Heart left ventricle (tissue), 16 donors: Measurements from ENCODE around the gene PLA2G4A. TPM values are rescaled to one million over a fixed set of nuclear protein-coding genes. Genes with fewer than 3 reads are reported as not detected.

Experiments used
- ATAC-seq, 4 donors: fragments of 200-7000 bp; cut with Tn5 transposase; one replicate each; pipeline ENCODE4 v1.9.1; 2020 to 2022; ENCODE audit warnings: moderate library complexity in 4 of 4, mild to moderate bottlenecking in 3 of 4, moderate number of reproducible peaks in 1 of 4
- DNase-seq, 5 donors: peaks; one replicate each; pipeline ENCODE4 v3.0.0-alpha.2; 2020
- H3K27ac ChIP-seq, 12 donors: fragments of 200-600 bp; sonication (generic) in 4 of 12; one replicate each; pipeline versions ENCODE4 v1.5.0 to v1.8.0; 2016 to 2022; ENCODE audit warnings: mild to moderate bottlenecking in 2 of 12
- H3K27me3 ChIP-seq, 9 donors: fragments of 200-600 bp; sonication (generic) in 2 of 9; one replicate each; pipeline versions ENCODE4 v1.5.1 to v1.8.0; 2016 to 2022; ENCODE audit warnings: mild to moderate bottlenecking in 3 of 9
- H3K36me3 ChIP-seq, 9 donors: fragments of 200-600 bp; sonication (generic) in 2 of 9; one replicate each; pipeline versions ENCODE4 v1.5.0 to v1.8.0; 2018 to 2022; ENCODE audit warnings: mild to moderate bottlenecking in 2 of 9
- H3K4me1 ChIP-seq, 12 donors: fragments of 200-600 bp; sonication (generic) in 4 of 12; one replicate each; pipeline versions ENCODE4 v1.5.0 to v1.8.0; 2016 to 2022; ENCODE audit warnings: mild to moderate bottlenecking in 3 of 12
- H3K4me3 ChIP-seq, 12 donors: fragments of 200-600 bp; sonication (generic) in 4 of 12; one replicate each; pipeline versions ENCODE4 v1.5.0 to v1.8.0; 2017 to 2022; ENCODE audit warnings: mild to moderate bottlenecking in 9 of 12, moderate library complexity in 4 of 12
- H3K9me3 ChIP-seq, 12 donors: fragments of 200-600 bp; sonication (generic) in 4 of 12; one replicate each; pipeline versions ENCODE4 v1.5.0 to v1.8.0; 2016 to 2022; ENCODE audit warnings: mild to moderate bottlenecking in 1 of 12
- POLR2A ChIP-seq, 2 donors: fragments of 450-650 bp; IDR thresholded peaks; one replicate each; pipeline ENCODE4 v1.6.1; 2017; ENCODE audit warnings: antibody characterized with exemption in 2 of 2, mild to moderate bottlenecking in 2 of 2, moderate library complexity in 2 of 2
- WGBS, 4 donors: extraction: QIAGEN DNeasy Blood & Tissue Kit in 2 of 4; methylation state at CpG; one replicate each; pipeline versions ENCODE4 v1.1.5 to v1.1.7; 2013 to 2018; 5-methylcytosine and 5-hydroxymethylcytosine counted together
- intact Hi-C, 10 donors: fragments of 100-400 bp; cut with DNase I; formaldehyde crosslinking; loops; one replicate each; pipeline versions ENCODE4 v1.11.1 to v1.14.2; 2022
- polyA plus RNA-seq, 2 donors: library from polyadenylated mRNA; stranded (reverse); fragments of 200-250 nt; gene quantifications; one replicate each; pipeline ENCODE4 v1.2.3, GENCODE V29; 2013
- total RNA-seq, 9 donors: library from RNA; depleted of rRNA in 2 of 9; stranded (reverse); fragments of >200 nt in 2 of 9; fragmentation: NEBNext Ultra II Directional in 3 of 9; extraction: Animal tissue kit (Norgen Biotek cat#: 25700) in 3 of 9; gene quantifications; one replicate each; pipeline versions ENCODE4 v1.1.0 to v1.2.4, GENCODE V29; 2016 to 2023
- TF ChIP-seq, protein P1 (sequence below), 12 donors: fragments of 200-600 bp; sonication (generic) in 4 of 12; IDR thresholded peaks; one replicate each; pipeline versions ENCODE4 v1.5.0 to v1.8.0; 2018 to 2022; ENCODE audit warnings: antibody characterized with exemption in 12 of 12, mild to moderate bottlenecking in 5 of 12
- donor health status: ischemic (EF 13 %, LVEDD 7.1; RV severe dilation, severe dysfunction).
- donor health status: healthy with polysubstance abuse.
- donor health status: DM: no; HTN: yes; CAD: no.
- donor health status: DM: no; HTN: no; CAD: no.
- donor health status: ischemic (EF 25% LVEDD 6.9; RV normal size, moderate dysfunction).
- donor health status: ischemic (EF 25% LVEDD 5.7; RV mildly dilated, moderate dysfunction).
- donor health status: healthy.
- donor health status: DM: yes; HTN: yes; CAD: no.
- donor health status: ischemic (EF 35%, LVEDD 5.7; RV mildly dilated, moderate dysfunction).
- donor health status: nonischemic (EF 11% LVEDD 7.7; RV severe dilation, severe dysfunction).
- donor health status: DM: yes; HTN: yes; CAD: no.
- donor health status: PGD.
- donor health status: ischemic (EF 29% LVEDD 5.4; RV normal size, mild dysfunction).
- donor health status: nonischemic (EF 23%, LVEDD 6.1; RV moderate dilation, normal function).

Gene PLA2G4A
- total and polyA plus RNA-seq, 11 donors: 0.91 to 5.8 (median 1.8) TPM

DNA sequence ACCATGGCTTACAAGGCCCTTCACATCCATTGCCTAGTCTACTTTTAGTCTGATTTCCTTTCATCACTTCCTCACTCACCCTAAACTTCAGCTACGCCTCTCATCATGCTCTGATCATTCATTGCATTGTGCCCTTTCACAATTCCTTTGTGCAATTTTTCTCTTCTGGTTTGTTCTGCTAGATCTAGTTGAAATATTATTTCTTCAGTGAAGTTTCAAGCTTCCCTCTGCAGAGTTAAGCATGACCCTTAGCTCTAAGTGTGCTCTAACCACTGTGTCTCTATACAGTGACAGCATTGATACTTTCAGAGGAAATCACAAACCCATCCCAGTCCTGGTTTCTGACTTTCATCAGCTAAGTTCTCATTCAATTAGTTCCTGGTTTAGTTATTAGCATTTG lies 166.1 kb downstream of the PLA2G4A start:
- Histone ChIP-seq H3K27me3 (no peaks in the 10 kb centered on the region), H3K9me3 (no peaks in the 10 kb centered on the region), H3K4me3 (no peak overlapping the region), H3K27ac (no peak overlapping the region), H3K36me3 (no peaks in the 10 kb centered on the region), H3K4me1 (no peaks in the 10 kb centered on the region)
- TF ChIP-seq, protein P1, sequence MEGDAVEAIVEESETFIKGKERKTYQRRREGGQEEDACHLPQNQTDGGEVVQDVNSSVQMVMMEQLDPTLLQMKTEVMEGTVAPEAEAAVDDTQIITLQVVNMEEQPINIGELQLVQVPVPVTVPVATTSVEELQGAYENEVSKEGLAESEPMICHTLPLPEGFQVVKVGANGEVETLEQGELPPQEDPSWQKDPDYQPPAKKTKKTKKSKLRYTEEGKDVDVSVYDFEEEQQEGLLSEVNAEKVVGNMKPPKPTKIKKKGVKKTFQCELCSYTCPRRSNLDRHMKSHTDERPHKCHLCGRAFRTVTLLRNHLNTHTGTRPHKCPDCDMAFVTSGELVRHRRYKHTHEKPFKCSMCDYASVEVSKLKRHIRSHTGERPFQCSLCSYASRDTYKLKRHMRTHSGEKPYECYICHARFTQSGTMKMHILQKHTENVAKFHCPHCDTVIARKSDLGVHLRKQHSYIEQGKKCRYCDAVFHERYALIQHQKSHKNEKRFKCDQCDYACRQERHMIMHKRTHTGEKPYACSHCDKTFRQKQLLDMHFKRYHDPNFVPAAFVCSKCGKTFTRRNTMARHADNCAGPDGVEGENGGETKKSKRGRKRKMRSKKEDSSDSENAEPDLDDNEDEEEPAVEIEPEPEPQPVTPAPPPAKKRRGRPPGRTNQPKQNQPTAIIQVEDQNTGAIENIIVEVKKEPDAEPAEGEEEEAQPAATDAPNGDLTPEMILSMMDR (IDR thresholded peaks at IDR 0.05): no peak
- no peak for TF ChIP-seq POLR2A (IDR thresholded peaks at IDR 0.05)
- no peak for ATAC-seq
- whole genome bisulfite sequencing, 4 donors: 69 to 81% (median 78%) methylated on average over 1 of the region's 1 CpG
- DNase-seq: no peak
- intact Hi-C loops: no loop called here

DNA sequence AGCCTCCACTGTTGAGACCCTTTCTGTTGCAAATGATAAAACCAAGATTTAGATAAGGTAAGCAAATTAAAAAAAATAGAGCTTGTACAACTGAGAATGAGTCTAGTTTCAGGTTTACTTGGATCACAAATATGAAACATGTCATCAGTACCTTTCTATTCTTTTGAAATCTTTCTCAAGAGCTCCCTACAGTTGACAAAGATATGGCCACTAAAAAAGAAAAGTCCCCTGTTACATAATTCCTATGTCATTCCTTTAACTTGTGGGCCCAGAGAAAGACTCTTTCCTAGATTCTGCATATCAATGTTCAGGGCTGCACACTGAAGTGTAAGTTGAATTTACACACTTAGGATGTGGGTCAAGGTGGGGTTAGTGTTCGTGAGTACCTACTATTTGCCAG lies 168.1 kb downstream of the PLA2G4A start:
- no peak overlapping the region for H3K4me3 ChIP-seq
- DNase-seq: no peak
- H3K36me3 ChIP-seq: no peaks in the 10 kb centered on the region
- TF ChIP-seq, protein P1 (IDR thresholded peaks at IDR 0.05): no peak
- intact Hi-C loops: no loop called here
- H3K4me1 ChIP-seq: no peaks in the 10 kb centered on the region
- no peaks in the 10 kb centered on the region for H3K9me3 ChIP-seq
- H3K27me3 ChIP-seq: no peaks in the 10 kb centered on the region
- H3K27ac ChIP-seq: no peak overlapping the region
- ATAC-seq: no peak
- 67 to 80% (median 73%) methylated on average over 1 of the region's 1 CpG for WGBS, 4 donors

DNA sequence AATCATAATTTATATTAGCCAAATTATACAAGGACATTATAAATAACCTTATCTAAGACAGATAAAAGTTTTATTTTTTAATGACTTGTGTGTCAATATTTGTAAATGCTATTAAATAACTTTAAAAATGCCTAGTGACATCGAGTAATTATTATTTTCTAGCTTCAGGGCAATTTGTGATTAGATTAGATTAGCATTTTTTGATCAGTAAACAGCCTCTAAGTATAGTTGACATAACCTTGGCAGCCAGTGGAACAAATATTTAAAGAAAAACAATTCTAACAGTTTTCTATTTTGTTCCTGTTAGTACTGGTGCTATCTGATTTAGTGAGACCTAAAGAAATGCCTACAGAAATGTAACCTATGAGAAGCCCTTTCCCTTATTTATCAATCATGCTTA lies 169.1 kb downstream of the PLA2G4A start:
- Histone ChIP-seq H3K4me1 (no peaks in the 10 kb centered on the region), H3K36me3 (no peaks in the 10 kb centered on the region), H3K27ac (no peak overlapping the region), H3K9me3 (no peaks in the 10 kb centered on the region), H3K27me3 (no peaks in the 10 kb centered on the region), H3K4me3 (no peak overlapping the region)
- intact Hi-C loops: no loop called here
- no peak for DNase-seq
- TF ChIP-seq, protein P1 (IDR thresholded peaks at IDR 0.05): no peak
- no peak for TF ChIP-seq POLR2A (IDR thresholded peaks at IDR 0.05)
- no peak for ATAC-seq
- 34 to 45% (median 37%) methylated on average over 1 of the region's 1 CpG for WGBS, 4 donors

DNA sequence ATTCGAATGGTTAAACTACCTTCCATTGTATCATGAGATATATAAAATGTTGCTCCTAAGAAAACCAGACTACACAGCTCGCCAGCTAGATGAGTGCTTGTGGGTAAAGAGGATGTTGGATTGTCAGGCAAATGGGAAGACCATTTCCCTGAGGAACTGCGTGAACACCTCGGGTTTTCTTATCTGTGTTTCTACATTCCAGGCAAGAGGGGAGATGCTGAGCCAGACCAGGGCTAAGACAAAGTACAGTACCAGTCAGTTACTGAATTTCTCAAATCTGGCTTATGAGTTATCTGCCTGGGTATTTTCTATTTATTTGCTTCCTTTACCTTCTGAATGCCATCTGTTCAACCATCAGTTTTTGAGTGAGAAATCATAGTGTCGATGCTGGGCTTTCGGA lies 170.8 kb downstream of the PLA2G4A start:
- intact Hi-C loops: no loop called here
- Histone ChIP-seq H3K4me3 (no peak overlapping the region), H3K27ac (no peak overlapping the region), H3K27me3 (no peaks in the 10 kb centered on the region), H3K4me1 (no peaks in the 10 kb centered on the region), H3K9me3 (no peaks in the 10 kb centered on the region), H3K36me3 (no peaks in the 10 kb centered on the region)
- WGBS, 4 donors: 56 to 62% (median 59%) methylated on average over 6 of the region's 6 CpGs
- TF ChIP-seq, protein P1 (IDR thresholded peaks at IDR 0.05): no peak
- no peak for TF ChIP-seq POLR2A (IDR thresholded peaks at IDR 0.05)
- no peak for DNase-seq
- ATAC-seq: no peak
